DND-41 (cell line): Measurements from ENCODE around the gene ZNF536.

Experiments used
- EZH2 ChIP-seq: IDR thresholded peaks from 3 replicates; pipeline ENCODE4 v1.6.1; 2012; ENCODE audit warnings: borderline replicate concordance, low read depth, mild to moderate bottlenecking, moderate library complexity, low read length, inconsistent platforms; ENCODE audit not compliant: severe bottlenecking
- TF ChIP-seq, protein P1 (sequence below): IDR thresholded peaks from 2 replicates; pipeline ENCODE4 v1.5.1; 2012; ENCODE audit warnings: borderline replicate concordance, low read length, moderate library complexity, mild to moderate bottlenecking; ENCODE audit not compliant: poor library complexity, severe bottlenecking; ENCODE audit errors: extremely low read depth

DNA sequence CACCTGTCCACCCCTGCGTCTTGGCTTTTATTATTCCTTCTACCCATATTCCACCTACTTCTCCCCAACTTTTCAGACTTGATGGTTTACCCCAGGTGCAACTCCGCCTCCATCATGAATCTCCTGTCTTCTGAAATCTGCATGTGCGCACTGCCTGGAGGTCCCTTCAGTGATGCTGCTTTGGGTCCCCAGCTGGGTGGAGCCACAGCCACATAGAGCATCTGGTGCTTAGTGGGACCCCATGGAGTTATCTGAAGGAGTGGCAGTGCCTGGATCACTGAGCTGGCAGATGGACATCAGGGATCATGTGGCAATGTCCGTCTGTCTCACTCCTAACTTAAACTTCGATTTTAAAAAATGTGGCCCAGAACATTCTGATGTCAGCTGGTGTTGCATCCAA, 13.5 kb downstream of the ZNF536 start:
- TF ChIP-seq, protein P1, sequence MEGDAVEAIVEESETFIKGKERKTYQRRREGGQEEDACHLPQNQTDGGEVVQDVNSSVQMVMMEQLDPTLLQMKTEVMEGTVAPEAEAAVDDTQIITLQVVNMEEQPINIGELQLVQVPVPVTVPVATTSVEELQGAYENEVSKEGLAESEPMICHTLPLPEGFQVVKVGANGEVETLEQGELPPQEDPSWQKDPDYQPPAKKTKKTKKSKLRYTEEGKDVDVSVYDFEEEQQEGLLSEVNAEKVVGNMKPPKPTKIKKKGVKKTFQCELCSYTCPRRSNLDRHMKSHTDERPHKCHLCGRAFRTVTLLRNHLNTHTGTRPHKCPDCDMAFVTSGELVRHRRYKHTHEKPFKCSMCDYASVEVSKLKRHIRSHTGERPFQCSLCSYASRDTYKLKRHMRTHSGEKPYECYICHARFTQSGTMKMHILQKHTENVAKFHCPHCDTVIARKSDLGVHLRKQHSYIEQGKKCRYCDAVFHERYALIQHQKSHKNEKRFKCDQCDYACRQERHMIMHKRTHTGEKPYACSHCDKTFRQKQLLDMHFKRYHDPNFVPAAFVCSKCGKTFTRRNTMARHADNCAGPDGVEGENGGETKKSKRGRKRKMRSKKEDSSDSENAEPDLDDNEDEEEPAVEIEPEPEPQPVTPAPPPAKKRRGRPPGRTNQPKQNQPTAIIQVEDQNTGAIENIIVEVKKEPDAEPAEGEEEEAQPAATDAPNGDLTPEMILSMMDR: no peak
- TF ChIP-seq EZH2: no peak
